Kidney (tissue), 14 donors: ENCODE results near the gene IFT52. TPM values are rescaled to one million over a fixed set of nuclear protein-coding genes. Genes with fewer than 3 reads are reported as not detected.

Experiments
- DNase-seq, 5 donors: peaks; one replicate each; pipeline ENCODE4 v3.0.0-alpha.2; 2013 to 2020
- FAIRE-seq: peaks from 2 replicates; lab custom pipeline; 2012; peaks lifted over from hg19 to GRCh38; lab: Jason Lieb, UNC
- H3K27ac ChIP-seq, 2 donors: one replicate each; pipeline ENCODE4 v1.7.0; 2013; ENCODE audit warnings: low read depth in 2 of 2, low read length in 2 of 2, inconsistent platforms in 1 of 2
- H3K27me3 ChIP-seq: one replicate; pipeline ENCODE4 v1.7.1; 2013; ENCODE audit warnings: low read length, inconsistent platforms; ENCODE audit not compliant: control insufficient read depth, insufficient read depth
- H3K36me3 ChIP-seq, 3 donors: one replicate each; pipeline versions ENCODE4 v1.7.0 to v1.7.1; 2013; ENCODE audit warnings: low read length in 3 of 3, control low read depth in 1 of 3, inconsistent platforms in 1 of 3; ENCODE audit not compliant: insufficient read depth in 3 of 3, control insufficient read depth in 2 of 3
- H3K4me1 ChIP-seq, 3 donors: one replicate each; pipeline versions ENCODE4 v1.7.0 to v1.7.1; 2013; ENCODE audit warnings: low read length in 3 of 3, inconsistent platforms in 1 of 3, low read depth in 1 of 3; ENCODE audit not compliant: control insufficient read depth in 2 of 3, insufficient read depth in 2 of 3
- H3K4me3 ChIP-seq, 3 donors: one replicate each; pipeline versions ENCODE4 v1.7.0 to v1.8.1; 2013; ENCODE audit warnings: low read length in 3 of 3, control low read depth in 1 of 3, inconsistent platforms in 1 of 3
- H3K9ac ChIP-seq, 3 donors: one replicate each; pipeline versions ENCODE4 v1.7.0 to v1.7.1; 2013; ENCODE audit warnings: low read length in 3 of 3, control low read depth in 1 of 3, inconsistent platforms in 1 of 3
- H3K9me3 ChIP-seq, 3 donors: one replicate each; pipeline versions ENCODE4 v1.7.0 to v1.7.1; 2013; ENCODE audit warnings: low read length in 3 of 3, control low read depth in 1 of 3, inconsistent platforms in 1 of 3; ENCODE audit not compliant: control insufficient read depth in 2 of 3, insufficient read depth in 1 of 3
- intact Hi-C: fragments of 100-400 bp; cut with DNase I; formaldehyde crosslinking; loops from one replicate; pipeline ENCODE4 v1.11.1; 2022
- polyA plus RNA-seq: library from polyadenylated mRNA; stranded (reverse); fragments of 350-450 nt; fragmentation: Illumina TruSeq; extraction: RNeasy Lipid Tissue Mini Kit (QIAGEN cat#74804); gene quantifications from one replicate; pipeline ENCODE4 v1.2.3, GENCODE V29; 2014; ENCODE audit warnings: low read depth, low replicate concordance; ENCODE audit not compliant: insufficient read depth
- total RNA-seq: library from RNA; stranded (reverse); fragmentation: NEBNext Ultra II Directional; extraction: Animal tissue kit (Norgen Biotek cat#: 25700); gene quantifications from one replicate; pipeline ENCODE4 v1.2.1, GENCODE V29; 2021
- TF ChIP-seq, protein P1 (sequence below): IDR thresholded peaks from 3 replicates; pipeline ENCODE4 v1.5.1; 2012; ENCODE audit warnings: mild to moderate bottlenecking, moderate library complexity, borderline replicate concordance; ENCODE audit not compliant: insufficient read depth; ENCODE audit errors: extremely low read depth
- donor health status: control.
- donor health status: control.
- donor health status: control.
- donor health status: control.
- donor health status: control.
- donor health status: DM: yes; HTN: yes; CAD: no.
- donor health status: Normal renal cell carcinoma (clear cell type).

Gene IFT52
- total and polyA plus RNA-seq, 2 donors from 2014 or later = 27.0 to 35.2 TPM

DNA sequence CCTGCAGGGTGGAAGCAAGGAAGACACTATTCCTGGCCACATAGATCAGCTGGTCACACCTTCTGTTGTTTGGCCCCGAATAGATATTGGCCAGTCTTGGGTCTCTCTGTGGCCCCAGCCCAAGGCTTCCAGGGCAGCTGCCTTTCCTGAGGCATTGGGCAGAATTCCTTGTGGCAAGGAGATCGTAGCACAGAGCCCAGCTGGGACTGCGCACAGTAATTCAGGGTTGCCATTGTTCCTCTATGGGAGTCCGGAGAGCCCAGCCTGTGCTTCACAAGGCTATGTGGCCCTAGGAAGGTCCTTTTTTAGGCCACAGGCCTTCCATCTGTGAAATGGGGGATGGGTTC, 25.0 kb upstream of the IFT52 start:
- intact Hi-C loops = no loop called here
- TF ChIP-seq, protein P1, sequence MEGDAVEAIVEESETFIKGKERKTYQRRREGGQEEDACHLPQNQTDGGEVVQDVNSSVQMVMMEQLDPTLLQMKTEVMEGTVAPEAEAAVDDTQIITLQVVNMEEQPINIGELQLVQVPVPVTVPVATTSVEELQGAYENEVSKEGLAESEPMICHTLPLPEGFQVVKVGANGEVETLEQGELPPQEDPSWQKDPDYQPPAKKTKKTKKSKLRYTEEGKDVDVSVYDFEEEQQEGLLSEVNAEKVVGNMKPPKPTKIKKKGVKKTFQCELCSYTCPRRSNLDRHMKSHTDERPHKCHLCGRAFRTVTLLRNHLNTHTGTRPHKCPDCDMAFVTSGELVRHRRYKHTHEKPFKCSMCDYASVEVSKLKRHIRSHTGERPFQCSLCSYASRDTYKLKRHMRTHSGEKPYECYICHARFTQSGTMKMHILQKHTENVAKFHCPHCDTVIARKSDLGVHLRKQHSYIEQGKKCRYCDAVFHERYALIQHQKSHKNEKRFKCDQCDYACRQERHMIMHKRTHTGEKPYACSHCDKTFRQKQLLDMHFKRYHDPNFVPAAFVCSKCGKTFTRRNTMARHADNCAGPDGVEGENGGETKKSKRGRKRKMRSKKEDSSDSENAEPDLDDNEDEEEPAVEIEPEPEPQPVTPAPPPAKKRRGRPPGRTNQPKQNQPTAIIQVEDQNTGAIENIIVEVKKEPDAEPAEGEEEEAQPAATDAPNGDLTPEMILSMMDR = no peak
- no peak for FAIRE-seq
- Histone ChIP-seq H3K9ac (no peak overlapping the region), H3K27me3 (no peaks in the 10 kb centered on the region), H3K4me3 (no peak overlapping the region), H3K9me3 (no peaks in the 10 kb centered on the region), H3K4me1 (peaks cover 0 to 7% (median 5%) of the 10 kb centered on the region in 3 donors), H3K36me3 (peaks cover 0 to 28% (median 21%) of the 10 kb centered on the region in 3 donors), H3K27ac (no peak overlapping the region)
- no peak for DNase-seq

DNA sequence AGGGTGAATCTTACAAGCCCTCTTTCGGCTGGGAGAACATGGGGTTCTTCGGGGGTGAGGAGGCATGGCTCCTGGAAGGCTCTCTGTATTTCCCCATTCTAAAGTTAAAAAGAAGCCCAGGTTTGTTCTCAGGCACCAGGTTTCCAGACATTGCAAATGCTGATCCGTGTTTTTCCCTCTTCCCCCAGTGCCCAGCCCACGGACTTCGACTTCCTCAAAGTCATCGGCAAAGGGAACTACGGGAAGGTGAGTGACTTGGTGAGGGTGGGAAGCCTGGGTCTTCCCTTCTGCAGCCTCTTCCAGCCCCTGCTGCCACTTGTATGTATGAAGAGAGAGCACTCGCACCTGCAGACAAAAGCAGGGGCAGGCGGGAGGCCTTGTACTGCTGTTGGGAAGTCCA, 23.3 kb upstream of the IFT52 start:
- no peak overlapping the region for H3K4me3 ChIP-seq
- H3K9me3 ChIP-seq = no peaks in the 10 kb centered on the region
- FAIRE-seq = no peak
- no peaks in the 10 kb centered on the region for H3K27me3 ChIP-seq
- H3K4me1 ChIP-seq = peaks cover 0 to 7% (median 5%) of the 10 kb centered on the region in 3 donors
- intact Hi-C loops = no loop called here
- peak in 1 of 5 donors; percentile 27 for DNase-seq
- peaks cover 0 to 32% (median 32%) of the 10 kb centered on the region in 3 donors for H3K36me3 ChIP-seq
- TF ChIP-seq, protein P1 = no peak
- H3K9ac ChIP-seq = no peak overlapping the region
- no peak overlapping the region for H3K27ac ChIP-seq

DNA sequence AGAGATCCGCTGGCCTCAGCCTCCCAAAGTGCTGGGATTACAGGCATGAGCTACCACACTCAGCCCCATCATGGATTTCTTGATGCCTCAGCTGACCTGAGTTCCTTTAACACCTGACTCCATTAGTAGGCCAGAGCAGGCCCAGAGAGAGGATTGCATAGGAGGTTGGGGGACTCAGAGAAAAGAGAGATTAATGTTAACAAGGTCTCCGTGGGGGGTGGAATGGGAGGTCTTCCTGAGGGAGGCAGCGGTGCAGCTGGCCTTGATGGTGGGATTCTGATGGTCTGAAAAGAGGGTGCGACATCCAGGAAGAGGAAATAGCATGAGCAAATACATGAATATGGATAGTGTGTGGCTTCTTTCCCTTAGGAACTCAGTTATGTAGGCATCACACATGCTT, 22.0 kb upstream of the IFT52 start:
- no peaks in the 10 kb centered on the region for H3K9me3 ChIP-seq
- intact Hi-C loops = no loop called here

More for the DNA sequence above, 22.0 kb upstream of the IFT52 start:
- H3K4me1 ChIP-seq = peaks cover 0 to 3% (median under 1%) of the 10 kb centered on the region in 3 donors
- no peaks in the 10 kb centered on the region for H3K27me3 ChIP-seq
- no peak overlapping the region for H3K9ac ChIP-seq
- TF ChIP-seq, protein P1 = no peak
- H3K27ac ChIP-seq = no peak overlapping the region
- peak in 1 of 5 donors; percentile 3 for DNase-seq
- no peak overlapping the region for H3K4me3 ChIP-seq
- H3K36me3 ChIP-seq = peaks cover 0 to 35% (median 33%) of the 10 kb centered on the region in 3 donors
- no peak for FAIRE-seq
